Measurements from ENCODE around the gene POLR1H.

- TF ChIP-seq POLR2A (IDR thresholded peaks at IDR 0.05) = no peak
- TF ChIP-seq CTCF (IDR thresholded peaks at IDR 0.05) = no peak
These were observed 14.2 kb downstream of the POLR1H start, which contains the start of gene RNF39 for GRCh38 chr6:30075094-30075789.
